Activated CD8-positive, alpha-beta memory T cell treated with anti-CD3 and anti-CD28 coated beads, Interleukin-2, amount 50 U/mL, for 24 hours (primary cell): ENCODE measurements around the gene CCDC183.
"Not testable (repeated sequence)": the region's sequence is repeated elsewhere in the genome, so short reads cannot be mapped to it uniquely, and the experiment has no call there.

ENCODE experiments used
- DNase-seq: peaks from one replicate; pipeline ENCODE4 v3.0.0-alpha.2; 2020; ENCODE audit errors: extremely low read depth

Gene CCDC183

GRCh38 chr9:136796238-136796774 is at the start of gene CCDC183:
Gene CCDC183 (plus strand): TSS chr9:136796338. CDS start chr9:136796398, 60 bp downstream.
- no peak for DNase-seq

- no peak for DNase-seq
Observed at GRCh38 chr9:136746621-136747020, 49.5 kb upstream of the CCDC183 start.

GRCh38 chr9:136747161-136748060 is 48.7 kb upstream of the CCDC183 start:
- DNase-seq: no peak

GRCh38 chr9:136748201-136748600 is 47.9 kb upstream of the CCDC183 start, which contains the start of gene LCN6:
Gene LCN6 (minus strand): TSS chr9:136748525. CDS start chr9:136748483, 42 bp downstream.
- no peak for DNase-seq

- no peak for DNase-seq
Observed at GRCh38 chr9:136748666-136749611, 47.2 kb upstream of the CCDC183 start.

- DNase-seq: no peak
Observed at GRCh38 chr9:136750526-136750925, 45.6 kb upstream of the CCDC183 start.

- no peak for DNase-seq
Observed at GRCh38 chr9:136751244-136751643, 44.9 kb upstream of the CCDC183 start.

GRCh38 chr9:136751814-136752213 is 44.3 kb upstream of the CCDC183 start:
- DNase-seq: no peak

- DNase-seq: no peak
Observed at GRCh38 chr9:136753371-136754058, 42.6 kb upstream of the CCDC183 start.

- DNase-seq: no peak
Observed at GRCh38 chr9:136754059-136754572, 42.0 kb upstream of the CCDC183 start.

- DNase-seq: no peak
Observed at GRCh38 chr9:136754626-136755301, 41.4 kb upstream of the CCDC183 start.

GRCh38 chr9:136755302-136756133 is 40.6 kb upstream of the CCDC183 start:
- DNase-seq: not testable (repeated sequence)

- no peak for DNase-seq
Observed at GRCh38 chr9:136756134-136756438, 40.1 kb upstream of the CCDC183 start.

GRCh38 chr9:136756836-136757235 is 39.3 kb upstream of the CCDC183 start:
- DNase-seq: no peak

GRCh38 chr9:136757328-136757727 is 38.8 kb upstream of the CCDC183 start:
- no peak for DNase-seq

GRCh38 chr9:136757751-136758140 is 38.4 kb upstream of the CCDC183 start:
- DNase-seq: no peak

- no peak for DNase-seq
Observed at GRCh38 chr9:136759001-136759400, 37.1 kb upstream of the CCDC183 start.

GRCh38 chr9:136759436-136760325 is 36.5 kb upstream of the CCDC183 start:
- DNase-seq: no peak

GRCh38 chr9:136760424-136760823 is 35.7 kb upstream of the CCDC183 start:
- no peak for DNase-seq
